Heart left ventricle (tissue), 13 donors: Measurements from ENCODE around the gene SPTBN1.

Experiments
- CTCF ChIP-seq, 12 donors: fragments of 200-600 bp; sonication (generic) in 4 of 12; IDR thresholded peaks; one replicate each; pipeline versions ENCODE4 v1.5.0 to v1.8.0; 2018 to 2022; ENCODE audit warnings: antibody characterized with exemption in 12 of 12, mild to moderate bottlenecking in 5 of 12
- POLR2A ChIP-seq, 2 donors: fragments of 450-650 bp; IDR thresholded peaks; one replicate each; pipeline ENCODE4 v1.6.1; 2017; ENCODE audit warnings: antibody characterized with exemption in 2 of 2, mild to moderate bottlenecking in 2 of 2, moderate library complexity in 2 of 2
- donor health status: ischemic (EF 13 %, LVEDD 7.1; RV severe dilation, severe dysfunction).
- donor health status: DM: no; HTN: yes; CAD: no.
- donor health status: DM: no; HTN: no; CAD: no.
- donor health status: ischemic (EF 25% LVEDD 6.9; RV normal size, moderate dysfunction).
- donor health status: ischemic (EF 25% LVEDD 5.7; RV mildly dilated, moderate dysfunction).
- donor health status: ischemic (EF 35%, LVEDD 5.7; RV mildly dilated, moderate dysfunction).
- donor health status: nonischemic (EF 11% LVEDD 7.7; RV severe dilation, severe dysfunction).
- donor health status: DM: yes; HTN: yes; CAD: no.
- donor health status: PGD.
- donor health status: ischemic (EF 29% LVEDD 5.4; RV normal size, mild dysfunction).
- donor health status: nonischemic (EF 23%, LVEDD 6.1; RV moderate dilation, normal function).

GRCh38 chr2:54522624-54523281, 66.6 kb downstream of the SPTBN1 start:
- TF ChIP-seq POLR2A (IDR thresholded peaks at IDR 0.05) (no peak), CTCF (IDR thresholded peaks at IDR 0.05) (peak; percentile 42 to 68 (median 59))
